MCF 10A (cell line): Measurements from ENCODE around the gene TYW5. TPM values are rescaled to one million over a fixed set of nuclear protein-coding genes. Genes with fewer than 3 reads are reported as not detected.
A peak's percentile ranks its signal among the peaks of the same experiment; 100 is the strongest.

Experiments
- BruUV-seq: library from RNA; stranded (reverse); fragments of 400-500 nt; replicated peaks from 2 replicates; lab custom pipeline; 2021; lab: Mats Ljungman, UMichigan
- CTCF ChIA-PET: fragments of 300-600 bp; sonication (Branson Sonifier 250); formaldehyde crosslinking; extraction: SDS; loops from one replicate; lab custom pipeline; 2021; ENCODE audit warnings: antibody characterized with exemption, inconsistent platforms; lab: Yijun Ruan, JAX
- POLR2A ChIA-PET: fragments of 300-600, 350-650 bp; sonication (Branson Sonifier 250); formaldehyde crosslinking; extraction: SDS; loops from one replicate; lab custom pipeline; 2020; ENCODE audit warnings: antibody characterized with exemption, inconsistent platforms; lab: Yijun Ruan, JAX
- DNase-seq: peaks from one replicate; pipeline ENCODE4 v3.0.0-alpha.2; 2018; ENCODE audit not compliant: unreplicated experiment
- H3K27ac Mint-ChIP-seq: one replicate; pipeline ENCODE4 v1.8.0; 2022; ENCODE audit warnings: mild to moderate bottlenecking, low read depth, mixed read lengths; ENCODE audit not compliant: unreplicated experiment
- H3K27me3 Mint-ChIP-seq: one replicate; pipeline ENCODE4 v1.8.0; 2022; ENCODE audit warnings: mixed read lengths; ENCODE audit not compliant: insufficient read depth, unreplicated experiment
- H3K36me3 Mint-ChIP-seq: one replicate; pipeline ENCODE4 v1.8.0; 2022; ENCODE audit warnings: mild to moderate bottlenecking, moderate library complexity, mixed read lengths; ENCODE audit not compliant: insufficient read depth, unreplicated experiment
- H3K4me1 Mint-ChIP-seq: one replicate; pipeline ENCODE4 v1.8.0; 2022; ENCODE audit warnings: mixed read lengths; ENCODE audit not compliant: insufficient read depth, unreplicated experiment
- H3K4me3 Mint-ChIP-seq: one replicate; pipeline ENCODE4 v1.8.0; 2022; ENCODE audit warnings: mild to moderate bottlenecking, moderate library complexity, mixed read lengths; ENCODE audit not compliant: unreplicated experiment
- H3K9me3 Mint-ChIP-seq: one replicate; pipeline ENCODE4 v1.8.0; 2022; ENCODE audit warnings: mixed read lengths; ENCODE audit not compliant: unreplicated experiment
- intact Hi-C: fragments of 100-400 bp; cut with micrococcal nuclease; formaldehyde crosslinking; loops from 2 replicates; pipeline ENCODE4 v1.14.1; 2022
- total RNA-seq: library from RNA; stranded (reverse); gene quantifications from 2 replicates; pipeline ENCODE4 v1.2.3, GENCODE V29; 2022
- TF ChIP-seq, protein P1 (sequence below): fragments of 200-600 bp; IDR thresholded peaks from one replicate; pipeline ENCODE4 v1.8.0; 2022; ENCODE audit warnings: antibody characterized with exemption, mild to moderate bottlenecking; ENCODE audit not compliant: unreplicated experiment

The TYW5 gene
- total RNA-seq, 1 experiment from 2014 or later, result 11.1 TPM

DNA sequence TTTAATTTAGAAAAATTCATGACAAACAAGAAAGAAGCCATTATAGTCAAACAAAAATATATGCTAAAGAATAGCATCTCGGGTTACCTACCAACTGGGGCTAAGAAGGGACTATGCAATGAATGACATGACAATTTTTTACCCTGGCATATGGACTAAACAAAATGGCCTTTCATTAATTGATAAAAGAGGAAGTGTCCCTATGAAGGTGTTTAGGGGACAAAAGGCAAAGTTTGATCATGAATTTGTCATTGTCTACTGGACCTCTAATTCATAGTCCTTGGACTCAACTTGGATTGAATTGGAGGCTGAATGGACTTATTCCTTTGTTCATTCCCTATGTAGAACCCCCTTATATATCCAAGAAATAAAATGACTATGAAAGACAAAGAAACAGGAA lies 12.8 kb upstream of the TYW5 start:
- POLR2A ChIA-PET, result interaction anchor here (0.8 to 1.5 kb wide), 2 partner anchors 336 to 541 kb away, joined by 3 to 6 read pairs; no protein-coding TSS in a partner anchor
- no TSS peak for BruUV-seq
- TF ChIP-seq, protein P1, sequence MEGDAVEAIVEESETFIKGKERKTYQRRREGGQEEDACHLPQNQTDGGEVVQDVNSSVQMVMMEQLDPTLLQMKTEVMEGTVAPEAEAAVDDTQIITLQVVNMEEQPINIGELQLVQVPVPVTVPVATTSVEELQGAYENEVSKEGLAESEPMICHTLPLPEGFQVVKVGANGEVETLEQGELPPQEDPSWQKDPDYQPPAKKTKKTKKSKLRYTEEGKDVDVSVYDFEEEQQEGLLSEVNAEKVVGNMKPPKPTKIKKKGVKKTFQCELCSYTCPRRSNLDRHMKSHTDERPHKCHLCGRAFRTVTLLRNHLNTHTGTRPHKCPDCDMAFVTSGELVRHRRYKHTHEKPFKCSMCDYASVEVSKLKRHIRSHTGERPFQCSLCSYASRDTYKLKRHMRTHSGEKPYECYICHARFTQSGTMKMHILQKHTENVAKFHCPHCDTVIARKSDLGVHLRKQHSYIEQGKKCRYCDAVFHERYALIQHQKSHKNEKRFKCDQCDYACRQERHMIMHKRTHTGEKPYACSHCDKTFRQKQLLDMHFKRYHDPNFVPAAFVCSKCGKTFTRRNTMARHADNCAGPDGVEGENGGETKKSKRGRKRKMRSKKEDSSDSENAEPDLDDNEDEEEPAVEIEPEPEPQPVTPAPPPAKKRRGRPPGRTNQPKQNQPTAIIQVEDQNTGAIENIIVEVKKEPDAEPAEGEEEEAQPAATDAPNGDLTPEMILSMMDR, result no peak
- H3K4me3 Mint-ChIP-seq, result no peak overlapping the region
- intact Hi-C loops, result no loop called here
- H3K27ac Mint-ChIP-seq, result no peak overlapping the region
- DNase-seq, result no peak
- H3K27me3 Mint-ChIP-seq, result no peaks in the 10 kb centered on the region
- no peaks in the 10 kb centered on the region for H3K4me1 Mint-ChIP-seq
- CTCF ChIA-PET, result no interaction called here
- H3K9me3 Mint-ChIP-seq, result no peaks in the 10 kb centered on the region
- H3K36me3 Mint-ChIP-seq, result peaks cover 63% of the 10 kb centered on the region

- Mint-ChIP-seq H3K27ac (no peak overlapping the region), H3K27me3 (no peaks in the 10 kb centered on the region), H3K4me3 (no peak overlapping the region), H3K4me1 (peaks cover 5% of the 10 kb centered on the region), H3K9me3 (no peaks in the 10 kb centered on the region), H3K36me3 (peaks cover 72% of the 10 kb centered on the region)
- CTCF ChIA-PET, result interaction anchor here (0.6 to 1.6 kb wide), 4 partner anchors 9 to 517 kb away, joined by 3 to 7 read pairs (median 3); no protein-coding TSS in a partner anchor
- BruUV-seq, result no TSS peak
- intact Hi-C loops, result no loop called here
- TF ChIP-seq, protein P1, result no peak
- POLR2A ChIA-PET, result interaction anchor here (1.0 to 1.5 kb wide), 2 partner anchors 12 to 338 kb away, joined by 3 to 6 read pairs; partner anchors contain the start of genes MAIP1 and TYW5
- DNase-seq, result no peak
These were observed 11.7 kb upstream of the TYW5 start for GRCh38 chr2:199966976-199967375.

DNA sequence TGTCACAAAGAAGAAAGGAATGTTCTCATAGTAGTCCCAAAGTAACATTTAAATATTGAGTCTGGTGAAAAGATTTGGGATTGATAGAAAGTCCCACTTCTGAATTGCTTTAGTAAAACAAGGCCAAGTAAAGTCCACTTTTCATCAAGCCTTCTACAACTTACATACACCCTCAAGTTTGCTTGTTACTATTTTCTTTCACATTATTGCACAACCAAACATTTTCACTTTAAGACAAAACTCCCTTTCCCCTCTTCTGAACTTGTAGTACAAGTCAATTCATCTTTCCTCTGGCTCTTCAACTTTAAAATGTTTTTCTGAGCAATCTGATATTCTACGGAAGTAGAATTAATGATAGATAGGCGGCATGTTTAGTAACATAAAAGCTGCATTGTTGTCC lies 11.1 kb upstream of the TYW5 start:
- Mint-ChIP-seq H3K4me3 (no peak overlapping the region), H3K9me3 (no peaks in the 10 kb centered on the region), H3K36me3 (peaks cover 77% of the 10 kb centered on the region), H3K27ac (no peak overlapping the region), H3K27me3 (no peaks in the 10 kb centered on the region), H3K4me1 (peaks cover 5% of the 10 kb centered on the region)
- CTCF ChIA-PET, result interaction anchor here (0.6 to 1.6 kb wide), 4 partner anchors 8 to 517 kb away, joined by 3 to 7 read pairs (median 3); no protein-coding TSS in a partner anchor
- POLR2A ChIA-PET, result no interaction called here
- no TSS peak for BruUV-seq
- TF ChIP-seq, protein P1, result no peak
- intact Hi-C loops, result no loop called here
- DNase-seq, result no peak

- peaks cover 85% of the 10 kb centered on the region for H3K36me3 Mint-ChIP-seq
- ChIA-PET POLR2A (no interaction called here), CTCF (interaction anchor here (0.6 to 2.4 kb wide), 3 partner anchors 11 to 751 kb away, joined by 4 to 9 read pairs (median 4); no protein-coding TSS in a partner anchor)
- no TSS peak for BruUV-seq
- no peak for DNase-seq
- no peak overlapping the region for H3K4me3 Mint-ChIP-seq
- intact Hi-C loops, result no loop called here
- peak overlapping the region; percentile 53 for H3K27ac Mint-ChIP-seq
- H3K27me3 Mint-ChIP-seq, result no peaks in the 10 kb centered on the region
- TF ChIP-seq, protein P1, result no peak
- peaks cover 5% of the 10 kb centered on the region for H3K4me1 Mint-ChIP-seq
- no peaks in the 10 kb centered on the region for H3K9me3 Mint-ChIP-seq
These were observed 6.9 kb upstream of the TYW5 start for GRCh38 chr2:199962203-199962602.
